A549 (cell line): ENCODE results near the gene RNF123. TPM values are rescaled to one million over a fixed set of nuclear protein-coding genes. Genes with fewer than 3 reads are reported as not detected.

Source experiments
- ATAC-seq, 2 experiments: fragments of 200-7000 bp in 1 of 2; fragments of >200 bp in 1 of 2; cut with Nextera tagmentation in 1 of 2; cut with Tn5 transposase in 1 of 2; 3 replicates each; pipeline versions ENCODE4 v1.8.0 to v1.9.1; 2018 to 2020; ENCODE audit warnings: mild to moderate bottlenecking in 1 of 2, moderate library complexity in 1 of 2
- CTCF ChIA-PET: fragments of 300-600 bp; sonication (Branson Sonifier 250); formaldehyde crosslinking; extraction: SDS; loops from one replicate; lab custom pipeline; 2021; ENCODE audit warnings: antibody characterized with exemption, inconsistent platforms; lab: Yijun Ruan, JAX
- POLR2A ChIA-PET: fragments of 350-600 bp; formaldehyde crosslinking; extraction: SDS; loops from one replicate; lab custom pipeline; 2021; ENCODE audit warnings: antibody characterized with exemption, inconsistent platforms; lab: Yijun Ruan, JAX
- DNase-seq, 2 experiments: peaks; one replicate each; pipeline versions ENCODE4 v3.0.0 to v3.0.0-alpha.2; 2011 to 2016; ENCODE audit warnings: low read depth in 1 of 2, low spot score in 1 of 2
- FAIRE-seq: peaks from 2 replicates; lab custom pipeline; 2011; peaks lifted over from hg19 to GRCh38; lab: Jason Lieb, UNC
- H3K27ac ChIP-seq, 2 experiments: fragments of >200 bp; sonication (Bioruptor Twin); formaldehyde crosslinking; 3 replicates each; pipeline ENCODE4 v1.5.1; 2016 to 2017
- H3K4me1 ChIP-seq: fragments of >200 bp; sonication (Bioruptor Twin); formaldehyde crosslinking; 3 replicates; pipeline ENCODE4 v1.6.1; 2016
- H3K4me2 ChIP-seq: fragments of >200 bp; sonication (Bioruptor Twin); formaldehyde crosslinking; 3 replicates; pipeline ENCODE4 v1.6.1; 2016
- H3K4me3 ChIP-seq: fragments of >200 bp; sonication (Bioruptor Twin); formaldehyde crosslinking; 3 replicates; pipeline ENCODE4 v1.5.1; 2016
- H3K9me3 ChIP-seq: fragments of >200 bp; sonication (Bioruptor Twin); formaldehyde crosslinking; 3 replicates; pipeline ENCODE4 v1.6.1; 2016
- EHF ChIP-seq: fragments of 250-450 bp; sonication (Bioruptor Pico); IDR thresholded peaks from 2 replicates; pipeline ENCODE4 v1.5.0; 2020; ENCODE audit warnings: mild to moderate bottlenecking
- ELK1 ChIP-seq: fragments of 150-350 bp; IDR thresholded peaks from 2 replicates; pipeline ENCODE4 v1.6.1; 2014; ENCODE audit warnings: low read depth, mild to moderate bottlenecking, low read length
- FOSB ChIP-seq: fragments of 250-450 bp; sonication (Bioruptor Pico); IDR thresholded peaks from 2 replicates; pipeline ENCODE4 v1.5.0; 2020; ENCODE audit warnings: mild to moderate bottlenecking, moderate library complexity
- FOSL2 ChIP-seq, 2 experiments: fragments of 450-650 bp in 1 of 2; fragments of >200 bp in 1 of 2; sonication (Bioruptor Twin) in 1 of 2; formaldehyde crosslinking; IDR thresholded peaks; 2 replicates each; pipeline versions ENCODE4 v1.5.0 to v1.6.1; 2016 to 2020; ENCODE audit warnings: mild to moderate bottlenecking in 1 of 2, moderate library complexity in 1 of 2
- GATA3 ChIP-seq: IDR thresholded peaks from 2 replicates; pipeline ENCODE4 v1.6.1; 2012; ENCODE audit warnings: borderline replicate concordance
- HDAC2 ChIP-seq: fragments of 200-600 bp; sonication (generic); IDR thresholded peaks from 2 replicates; pipeline ENCODE4 v1.6.1; 2016
- HOXA7 ChIP-seq: fragments of 250-450 bp; sonication (Bioruptor Pico); IDR thresholded peaks from 2 replicates; pipeline ENCODE4 v1.5.0; 2020; ENCODE audit warnings: mild to moderate bottlenecking, moderate library complexity
- HOXB5 ChIP-seq: fragments of 250-450 bp; sonication (Bioruptor Pico); IDR thresholded peaks from 2 replicates; pipeline ENCODE4 v1.5.0; 2020; ENCODE audit warnings: mild to moderate bottlenecking, moderate library complexity
- KDM5A ChIP-seq: fragments of 200-600 bp; sonication (generic); IDR thresholded peaks from 2 replicates; pipeline ENCODE4 v1.6.1; 2016; ENCODE audit warnings: antibody characterized with exemption, mild to moderate bottlenecking
- POLR2AphosphoS2 ChIP-seq: conservative IDR thresholded peaks from 2 replicates; pipeline ENCODE4 v1.6.1; 2012; ENCODE audit warnings: low read length, improper control_type of control experiment, inconsistent platforms
- SREBF2 ChIP-seq: fragments of 450-650 bp; IDR thresholded peaks from 2 replicates; pipeline ENCODE4 v1.6.1; 2014; ENCODE audit warnings: mild to moderate bottlenecking, moderate library complexity
- TFCP2L1 ChIP-seq: fragments of 250-450 bp; sonication (Bioruptor Pico); IDR thresholded peaks from 2 replicates; pipeline ENCODE4 v1.5.0; 2021; ENCODE audit warnings: mild to moderate bottlenecking
- USF2 ChIP-seq: fragments of 450-650 bp; IDR thresholded peaks from 2 replicates; pipeline ENCODE4 v1.6.1; 2014; ENCODE audit warnings: antibody characterized with exemption
- ZNF302 ChIP-seq: fragments of 250-450 bp; sonication (Bioruptor Pico); IDR thresholded peaks from 2 replicates; pipeline ENCODE4 v1.9.0; 2021; ENCODE audit warnings: inconsistent platforms, mild to moderate bottlenecking, moderate library complexity
- ZSCAN20 ChIP-seq: fragments of 250-450 bp; sonication (Bioruptor Pico); IDR thresholded peaks from 2 replicates; pipeline ENCODE4 v1.8.0; 2022; ENCODE audit warnings: mild to moderate bottlenecking, moderate library complexity
- WGBS: methylation state at CpG from one replicate; pipeline ENCODE4 v1.1.6; 2017; ENCODE audit errors: missing lambda C conversion rate; 5-methylcytosine and 5-hydroxymethylcytosine counted together
- polyA plus RNA-seq, 4 experiments: library from polyadenylated mRNA; depleted of rRNA in 3 of 4; stranded (reverse); fragments of >200 nt; fragmentation: RNase III in 1 of 4; extraction: RNeasy Plus Mini Kit Qiagen cat#74134 plus additional on column Dnase treatment in 1 of 4; gene quantifications; 2 replicates in 3 of 4; 3 replicates in 1 of 4; pipeline ENCODE4 v1.2.3, GENCODE V29; 2011 to 2017
- TF ChIP-seq, protein P1 (sequence below): fragments of >200 bp; sonication (Bioruptor Twin); formaldehyde crosslinking; IDR thresholded peaks from 2 replicates; pipeline ENCODE4 v1.6.1; 2016
- TF ChIP-seq, protein P2 (sequence below): fragments of 250-450 bp; sonication (Bioruptor Pico); IDR thresholded peaks from 2 replicates; pipeline ENCODE4 v1.5.0; 2021; ENCODE audit warnings: mild to moderate bottlenecking, moderate library complexity, borderline replicate concordance

Gene RNF123
- polyA plus RNA-seq, 2 of the 4 experiments (the other 2 are of a cell fraction): 14.4 to 16.0 TPM

- no peak for TF ChIP-seq FOSL2 (IDR thresholded peaks at IDR 0.05)
- TF ChIP-seq FOSL2 (CRISPR knock-in tag; IDR thresholded peaks at IDR 0.05): no peak
- TF ChIP-seq POLR2AphosphoS2: no peak
- TF ChIP-seq FOSB (CRISPR knock-in tag): no peak
- TF ChIP-seq, protein P1, sequence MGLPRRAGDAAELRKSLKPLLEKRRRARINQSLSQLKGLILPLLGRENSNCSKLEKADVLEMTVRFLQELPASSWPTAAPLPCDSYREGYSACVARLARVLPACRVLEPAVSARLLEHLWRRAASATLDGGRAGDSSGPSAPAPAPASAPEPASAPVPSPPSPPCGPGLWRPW: no peak
- no peak for TF ChIP-seq ZSCAN20 (CRISPR knock-in tag)
- TF ChIP-seq, protein P2, sequence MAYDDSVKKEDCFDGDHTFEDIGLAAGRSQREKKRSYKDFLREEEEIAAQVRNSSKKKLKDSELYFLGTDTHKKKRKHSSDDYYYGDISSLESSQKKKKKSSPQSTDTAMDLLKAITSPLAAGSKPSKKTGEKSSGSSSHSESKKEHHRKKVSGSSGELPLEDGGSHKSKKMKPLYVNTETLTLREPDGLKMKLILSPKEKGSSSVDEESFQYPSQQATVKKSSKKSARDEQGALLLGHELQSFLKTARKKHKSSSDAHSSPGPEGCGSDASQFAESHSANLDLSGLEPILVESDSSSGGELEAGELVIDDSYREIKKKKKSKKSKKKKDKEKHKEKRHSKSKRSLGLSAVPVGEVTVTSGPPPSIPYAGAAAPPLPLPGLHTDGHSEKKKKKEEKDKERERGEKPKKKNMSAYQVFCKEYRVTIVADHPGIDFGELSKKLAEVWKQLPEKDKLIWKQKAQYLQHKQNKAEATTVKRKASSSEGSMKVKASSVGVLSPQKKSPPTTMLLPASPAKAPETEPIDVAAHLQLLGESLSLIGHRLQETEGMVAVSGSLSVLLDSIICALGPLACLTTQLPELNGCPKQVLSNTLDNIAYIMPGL (CRISPR knock-in tag): no peak
- TF ChIP-seq KDM5A: no peak
- no peak for TF ChIP-seq GATA3
These were observed 10.7 kb downstream of the RNF123 start (continued) for GRCh38 chr3:49700014-49700413.

DNA sequence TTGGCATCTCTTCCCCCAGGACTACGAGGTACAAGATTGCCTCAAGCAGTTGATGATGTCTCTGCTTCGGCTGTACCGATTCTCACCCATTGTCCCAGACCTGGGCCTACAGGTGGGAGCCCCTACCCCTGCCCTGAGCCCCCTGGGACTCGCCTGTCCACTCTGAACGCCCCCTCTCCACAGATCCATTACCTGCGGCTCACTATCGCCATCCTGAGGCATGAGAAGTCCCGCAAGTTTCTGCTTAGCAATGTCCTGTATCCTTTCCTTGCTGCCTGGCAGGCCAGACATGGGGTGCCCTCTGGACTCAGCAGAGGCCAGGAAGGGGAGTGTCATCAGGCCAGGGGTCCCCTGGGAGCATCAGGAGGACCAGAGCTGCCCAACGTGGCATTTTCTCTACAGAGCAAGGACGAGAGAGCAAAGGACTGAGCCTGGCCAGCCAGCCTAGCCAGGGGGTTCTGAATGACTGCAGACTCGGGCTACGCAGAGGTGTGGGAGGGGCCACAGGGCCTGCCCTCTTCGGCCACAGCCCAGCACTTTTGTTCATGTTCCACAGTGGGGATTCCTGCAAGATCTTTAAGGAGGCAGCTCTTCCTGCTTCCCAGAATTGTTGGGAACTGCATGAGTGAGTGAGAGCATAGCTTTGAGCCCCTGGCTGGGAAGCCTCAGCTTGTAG, 11.2 kb downstream of the RNF123 start:
- no peaks in the 10 kb centered on the region for H3K9me3 ChIP-seq
- TF ChIP-seq USF2 (no peak), ELK1 (no peak), ZNF302 (CRISPR knock-in tag) (no peak)
- TF ChIP-seq, protein P2 (CRISPR knock-in tag): no peak
- ATAC-seq (0 out of 6 replicates have a peak, but pooled peaks of 1 of the 2 experiments have one; percentile 12), FAIRE-seq (no peak), DNase-seq (no peak)
- no peak overlapping the region for H3K4me3 ChIP-seq
- POLR2A ChIA-PET: no interaction called here
- CTCF ChIA-PET: interaction anchor here (0.7 to 5.0 kb wide), 13 partner anchors 11 to 206 kb away, joined by 3 to 44 read pairs (median 5); partner anchors contain the start of genes AMIGO3, MST1 and RNF123
- no peaks in the 10 kb centered on the region for H3K4me1 ChIP-seq
- WGBS: 76% methylated on average over 11 of the region's 13 CpGs
- H3K4me2 ChIP-seq: no peak overlapping the region
- no peak overlapping the region for H3K27ac ChIP-seq

DNA sequence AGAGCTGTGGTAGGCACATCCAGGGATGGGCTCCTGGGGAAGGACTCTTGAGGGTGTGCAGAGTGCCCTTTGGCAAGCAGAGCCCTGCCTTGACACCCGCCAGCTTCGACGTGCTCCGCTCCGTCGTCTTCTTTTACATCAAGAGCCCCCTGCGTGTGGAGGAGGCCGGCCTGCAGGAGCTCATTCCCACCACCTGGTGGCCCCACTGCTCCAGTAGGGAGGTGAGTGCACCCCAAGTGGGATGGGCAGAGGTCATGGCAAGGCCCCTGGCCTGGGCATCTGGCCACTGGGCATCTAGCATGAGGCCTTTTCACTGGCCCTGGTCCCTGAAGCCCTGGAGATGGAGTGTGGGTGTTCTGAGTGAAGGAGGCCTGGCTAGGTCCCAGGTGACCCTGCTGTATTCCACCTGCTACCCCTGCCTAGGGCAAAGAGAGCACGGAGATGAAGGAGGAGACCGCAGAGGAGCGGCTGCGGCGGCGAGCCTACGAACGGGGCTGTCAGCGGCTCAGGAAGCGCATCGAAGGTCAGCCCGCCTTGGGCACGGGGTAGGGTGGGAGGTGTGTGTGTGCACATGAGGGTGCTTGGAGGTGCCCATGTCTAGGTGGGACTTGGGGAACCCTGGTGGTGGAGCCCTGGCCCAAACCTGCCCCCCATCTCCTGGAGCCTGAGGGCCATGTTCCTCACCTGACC, 12.2 kb downstream of the RNF123 start:
- H3K4me1 ChIP-seq: no peaks in the 10 kb centered on the region
- H3K4me2 ChIP-seq: no peak overlapping the region
- no peak overlapping the region for H3K4me3 ChIP-seq
- no peak overlapping the region for H3K27ac ChIP-seq
- 87% methylated on average over 21 of the region's 21 CpGs for WGBS
- FAIRE-seq (no peak), ATAC-seq (peak in 1 of 2 experiments; percentile 60; a peak in 3 of 6 replicates), DNase-seq (no peak)
- no peak for TF ChIP-seq TFCP2L1
- TF ChIP-seq HDAC2: no peak
- TF ChIP-seq SREBF2: no peak
- TF ChIP-seq HOXA7 (CRISPR knock-in tag): no peak
- TF ChIP-seq EHF (CRISPR knock-in tag): no peak
- no peak for TF ChIP-seq HOXB5
- ChIA-PET CTCF (interaction anchor here (0.5 to 5.0 kb wide), 15 partner anchors 10 to 205 kb away, joined by 3 to 44 read pairs (median 5); partner anchors contain the start of gene AMIGO3), POLR2A (no interaction called here)
- H3K9me3 ChIP-seq: no peaks in the 10 kb centered on the region
